GM12864 (cell line): ENCODE data around the gene TSKU.

Experiments
- DNase-seq: peaks from one replicate; pipeline ENCODE4 v3.0.0-alpha.2; 2011; ENCODE audit warnings: low read depth
- H3K4me3 ChIP-seq: 2 replicates; pipeline ENCODE4 v1.5.1; 2011; ENCODE audit warnings: mild to moderate bottlenecking, low read depth, low read length, control low read depth
- CTCF ChIP-seq: IDR thresholded peaks from 2 replicates; pipeline ENCODE4 v1.5.1; 2011; ENCODE audit warnings: low read depth, mild to moderate bottlenecking, moderate library complexity, low read length, control low read depth, inconsistent platforms; ENCODE audit errors: missing control alignments

Gene TSKU

GRCh38 chr11:76777876-76778275 lies 5.3 kb upstream of the TSKU start:
- H3K4me3 ChIP-seq: no peak overlapping the region
- TF ChIP-seq CTCF: no peak
- no peak for DNase-seq

- H3K4me3 ChIP-seq: no peak overlapping the region
- no peak for TF ChIP-seq CTCF
Observed at GRCh38 chr11:76778874-76779273, 4.3 kb upstream of the TSKU start.

GRCh38 chr11:76781046-76781801 lies 1.9 kb upstream of the TSKU start:
- TF ChIP-seq CTCF: no peak
- no peak for DNase-seq
- H3K4me3 ChIP-seq: no peak overlapping the region

More at GRCh38 chr11:76778874-76779273, 4.3 kb upstream of the TSKU start:
- no peak for DNase-seq

- no peak for DNase-seq
- TF ChIP-seq CTCF: no peak
- no peak overlapping the region for H3K4me3 ChIP-seq
Observed at GRCh38 chr11:76781807-76782530, 1.2 kb upstream of the TSKU start.

GRCh38 chr11:76782531-76783293 lies 444 bp upstream of the TSKU start:
- H3K4me3 ChIP-seq: peak overlapping the region; percentile 16; the same call in 1 of the 2 replicates
- no peak for DNase-seq
- no peak for TF ChIP-seq CTCF

- H3K4me3 ChIP-seq: no peak overlapping the region
- no peak for DNase-seq
Observed at GRCh38 chr11:76783896-76784813, 999 bp downstream of the TSKU start.

More at GRCh38 chr11:76783896-76784813, 999 bp downstream of the TSKU start:
- TF ChIP-seq CTCF: no peak
